Activated CD4-positive, alpha-beta memory T cell treated with anti-CD3 and anti-CD28 coated beads for 36 hours (primary cell): ENCODE results near the gene LPCAT4. TPM values are rescaled to one million over a fixed set of nuclear protein-coding genes. Genes with fewer than 3 reads are reported as not detected.
"Not testable (repeated sequence)": the region's sequence is repeated elsewhere in the genome, so short reads cannot be mapped to it uniquely, and the experiment has no call there.

Experiments used
- CTCF ChIA-PET: fragments of 350-600 bp; sonication (Branson Sonifier 250); formaldehyde crosslinking; loops from one replicate; lab custom pipeline; 2021; ENCODE audit warnings: antibody characterized with exemption, inconsistent platforms; lab: Charles Lee
- POLR2A ChIA-PET: fragments of 350-600 bp; sonication (Branson Sonifier 250); formaldehyde crosslinking; loops from one replicate; lab custom pipeline; 2021; ENCODE audit warnings: antibody characterized with exemption; lab: Charles Lee
- DNase-seq: peaks from one replicate; pipeline ENCODE4 v3.0.0-alpha.2; 2020
- H3K27ac Mint-ChIP-seq: one replicate; pipeline ENCODE4 v1.8.0; 2021; ENCODE audit warnings: mixed read lengths
- H3K27me3 Mint-ChIP-seq: one replicate; pipeline ENCODE4 v1.8.0; 2021; ENCODE audit warnings: mixed read lengths
- H3K36me3 Mint-ChIP-seq: one replicate; pipeline ENCODE4 v1.8.0; 2021; ENCODE audit warnings: mixed read lengths
- H3K4me1 Mint-ChIP-seq: one replicate; pipeline ENCODE4 v1.8.0; 2021; ENCODE audit warnings: low read depth, mixed read lengths
- H3K4me3 Mint-ChIP-seq: one replicate; pipeline ENCODE4 v1.8.0; 2021; ENCODE audit warnings: mild to moderate bottlenecking, mixed read lengths
- H3K9me3 Mint-ChIP-seq: one replicate; pipeline ENCODE4 v1.8.0; 2021; ENCODE audit warnings: mixed read lengths
- intact Hi-C: fragments of 100-400 bp; cut with micrococcal nuclease; formaldehyde crosslinking; loops from one replicate; pipeline ENCODE4 v1.15.1; 2023
- total RNA-seq, 2 experiments: library from RNA; stranded (reverse); gene quantifications; one replicate each; pipeline ENCODE4 v1.2.3, GENCODE V29; 2021

The LPCAT4 gene, protein sequence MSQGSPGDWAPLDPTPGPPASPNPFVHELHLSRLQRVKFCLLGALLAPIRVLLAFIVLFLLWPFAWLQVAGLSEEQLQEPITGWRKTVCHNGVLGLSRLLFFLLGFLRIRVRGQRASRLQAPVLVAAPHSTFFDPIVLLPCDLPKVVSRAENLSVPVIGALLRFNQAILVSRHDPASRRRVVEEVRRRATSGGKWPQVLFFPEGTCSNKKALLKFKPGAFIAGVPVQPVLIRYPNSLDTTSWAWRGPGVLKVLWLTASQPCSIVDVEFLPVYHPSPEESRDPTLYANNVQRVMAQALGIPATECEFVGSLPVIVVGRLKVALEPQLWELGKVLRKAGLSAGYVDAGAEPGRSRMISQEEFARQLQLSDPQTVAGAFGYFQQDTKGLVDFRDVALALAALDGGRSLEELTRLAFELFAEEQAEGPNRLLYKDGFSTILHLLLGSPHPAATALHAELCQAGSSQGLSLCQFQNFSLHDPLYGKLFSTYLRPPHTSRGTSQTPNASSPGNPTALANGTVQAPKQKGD
- total RNA-seq = 10 to 100 TPM; 62.5 to 71.3 TPM

DNA sequence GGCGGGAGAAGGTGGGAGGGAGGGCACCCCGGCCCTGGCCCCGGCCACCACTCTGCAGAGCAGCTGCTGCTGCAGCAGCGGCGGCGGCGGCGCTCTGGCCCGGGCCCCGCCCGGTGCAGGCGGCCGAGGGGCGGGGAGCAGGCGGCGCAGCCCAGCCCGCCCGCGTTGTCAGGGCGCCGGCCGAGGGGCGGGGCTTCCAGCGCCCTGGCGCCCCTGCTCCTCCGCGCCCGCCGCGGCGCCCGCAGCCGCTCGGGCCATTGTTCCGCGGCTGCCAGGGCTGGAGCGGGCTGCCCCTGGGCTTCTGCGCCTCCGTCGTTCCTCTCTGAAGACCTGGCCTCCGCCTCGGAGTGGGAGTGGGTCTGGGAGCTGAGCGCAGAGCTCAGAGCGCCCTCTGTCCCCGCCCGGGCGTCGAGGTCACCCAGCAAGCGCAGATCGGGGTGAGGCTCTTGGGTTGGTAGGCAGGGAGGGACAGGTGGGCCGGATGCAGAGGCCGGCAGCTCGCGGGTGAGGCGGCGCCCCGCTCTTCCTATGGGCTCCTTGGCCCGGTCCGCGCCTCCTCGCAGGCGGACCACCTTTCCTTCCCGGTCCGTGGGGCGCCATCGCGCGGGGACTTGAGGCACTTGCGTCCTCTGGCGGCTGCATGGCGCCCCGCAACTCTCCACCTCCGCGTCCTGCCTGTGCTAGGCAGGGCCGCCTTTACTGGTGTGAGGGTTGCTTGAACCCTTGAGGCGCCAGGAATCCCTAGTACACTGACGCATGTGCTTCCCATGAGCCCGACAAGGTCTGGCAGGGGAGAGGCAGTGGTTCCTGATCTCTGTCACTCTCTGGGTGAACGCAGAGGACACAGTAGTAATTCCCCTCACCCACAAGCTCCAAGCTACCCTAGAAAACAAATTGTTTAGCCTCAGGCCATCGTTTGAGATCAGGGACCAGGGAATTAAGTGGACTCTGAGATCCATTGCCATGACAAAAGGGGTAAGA is at the start of gene LPCAT4:
Gene LPCAT4, minus strand, starts transcription at position 96 of the 981 bp plus-strand sequence. CDS start 96 bp downstream, outside the sequence.
- Mint-ChIP-seq H3K27ac (peak within 1 kb of the TSS; percentile 96), H3K27me3 (no peaks in the 10 kb centered on the region), H3K9me3 (no peaks in the 10 kb centered on the region), H3K4me3 (peak within 1 kb of the TSS; percentile 96), H3K36me3 (peaks cover 8% of the 10 kb centered on the region), H3K4me1 (peaks cover 41% of the 10 kb centered on the region)
- intact Hi-C loops = loop anchor here (1.0 to 5.0 kb wide), 9 partner anchors 24 to 620 kb away; partner anchors contain the start of genes AVEN, GOLGA8B, KATNBL1 and NOP10
- ChIA-PET POLR2A (interaction anchor here (0.7 to 4.1 kb wide), 11 partner anchors 15 to 257 kb away, joined by 3 to 29 read pairs (median 6); partner anchors contain the start of genes EMC4, GOLGA8B, NOP10 and NUTM1), CTCF (interaction anchor here (0.5 to 4.1 kb wide), 33 partner anchors 9 to 327 kb away, joined by 3 to 47 read pairs (median 4); partner anchors contain the start of genes EMC4, GOLGA8A, GOLGA8B and KATNBL1)
- DNase-seq = peak; percentile 91

DNA sequence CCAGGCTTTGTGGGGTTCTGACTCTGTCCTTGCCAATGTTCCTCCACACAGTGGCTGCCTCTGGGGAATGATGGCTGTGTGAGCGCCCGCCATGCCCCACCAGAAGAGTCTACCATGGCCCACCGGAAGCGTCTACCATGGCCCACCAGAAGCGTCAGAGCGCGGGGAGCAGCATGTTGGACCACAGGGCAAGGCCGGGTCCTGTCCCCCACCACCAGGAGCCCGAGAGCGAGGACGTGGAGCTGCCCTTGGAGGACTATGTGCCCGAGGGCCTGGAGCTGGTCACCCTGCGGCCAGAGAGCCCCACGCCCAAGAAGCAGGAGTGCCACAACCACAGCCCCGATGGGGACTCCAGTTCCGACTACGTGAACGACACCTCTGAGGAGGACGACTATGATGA is 42.5 kb upstream of the LPCAT4 start:
- H3K4me1 Mint-ChIP-seq, CTCF ChIA-PET, POLR2A ChIA-PET, intact Hi-C loops, H3K36me3 Mint-ChIP-seq, H3K9me3 Mint-ChIP-seq, H3K4me3 Mint-ChIP-seq, H3K27me3 Mint-ChIP-seq, H3K27ac Mint-ChIP-seq, DNase-seq: not testable (repeated sequence)

DNA sequence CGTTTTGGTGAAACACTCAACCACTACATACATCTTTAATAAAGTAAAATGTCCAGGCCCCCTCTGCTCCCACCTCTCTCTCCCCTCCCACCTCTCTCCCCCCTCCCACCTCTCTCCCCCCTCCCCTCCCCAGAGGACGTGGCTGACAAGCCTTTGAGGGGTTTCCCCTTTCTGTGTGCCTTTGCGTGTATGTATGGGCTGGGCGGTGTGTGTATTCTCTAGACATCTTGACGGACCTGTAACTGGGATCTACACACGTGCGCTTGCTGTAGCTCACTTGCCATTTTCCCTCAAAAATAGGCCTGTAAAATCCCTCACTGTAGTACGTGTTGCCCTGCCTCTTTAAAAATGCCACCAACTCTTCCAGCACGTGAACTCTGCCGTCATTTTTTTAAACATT is 42.0 kb upstream of the LPCAT4 start:
- H3K4me1 Mint-ChIP-seq, H3K36me3 Mint-ChIP-seq, POLR2A ChIA-PET, H3K4me3 Mint-ChIP-seq, H3K27me3 Mint-ChIP-seq, DNase-seq, CTCF ChIA-PET, H3K9me3 Mint-ChIP-seq, H3K27ac Mint-ChIP-seq, intact Hi-C loops: not testable (repeated sequence)

DNA sequence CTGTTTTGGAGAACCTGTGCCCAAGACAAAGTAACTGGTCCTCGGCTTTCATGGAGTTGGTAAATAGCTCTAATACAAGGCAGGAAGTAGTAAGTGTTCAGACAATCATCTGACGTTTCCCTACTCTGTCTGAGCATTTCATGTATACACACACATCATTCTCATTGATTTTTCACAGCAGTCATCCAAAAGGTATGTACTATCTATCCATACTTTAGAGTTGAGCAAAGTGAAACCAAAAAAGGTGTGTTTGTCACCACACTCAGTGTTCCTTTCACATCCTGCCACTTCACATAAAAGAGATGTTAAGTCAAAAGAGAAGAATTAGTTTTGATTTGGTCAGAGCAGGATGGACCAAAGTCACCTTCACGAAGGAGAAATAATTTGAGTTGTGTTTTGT is 36.9 kb upstream of the LPCAT4 start:
- H3K4me3 Mint-ChIP-seq, H3K27ac Mint-ChIP-seq, H3K27me3 Mint-ChIP-seq, H3K4me1 Mint-ChIP-seq, CTCF ChIA-PET, intact Hi-C loops, H3K36me3 Mint-ChIP-seq, POLR2A ChIA-PET, DNase-seq, H3K9me3 Mint-ChIP-seq: not testable (repeated sequence)

DNA sequence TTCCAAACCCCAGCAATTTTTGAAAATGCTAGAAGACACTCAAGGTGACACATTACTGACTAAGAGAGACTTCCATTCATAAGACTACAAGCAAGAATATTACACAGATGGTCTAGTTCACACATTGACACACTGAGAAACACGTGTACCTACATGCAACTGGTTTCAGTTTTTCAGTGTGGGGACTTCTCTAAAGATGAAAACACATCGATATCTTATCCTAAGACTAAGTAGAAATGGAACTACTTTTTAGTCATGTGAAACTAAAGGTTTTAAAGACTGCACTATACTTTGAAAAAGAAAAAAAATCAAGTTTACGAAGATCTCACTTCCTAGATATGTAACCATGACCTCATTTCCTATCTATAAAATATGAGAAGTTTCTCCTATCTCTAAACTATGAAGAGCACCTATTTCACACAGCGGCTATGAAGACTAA is 36.2 kb upstream of the LPCAT4 start:
- intact Hi-C loops, POLR2A ChIA-PET, DNase-seq, CTCF ChIA-PET, H3K36me3 Mint-ChIP-seq, H3K27ac Mint-ChIP-seq, H3K4me1 Mint-ChIP-seq, H3K4me3 Mint-ChIP-seq, H3K27me3 Mint-ChIP-seq, H3K9me3 Mint-ChIP-seq: not testable (repeated sequence)

DNA sequence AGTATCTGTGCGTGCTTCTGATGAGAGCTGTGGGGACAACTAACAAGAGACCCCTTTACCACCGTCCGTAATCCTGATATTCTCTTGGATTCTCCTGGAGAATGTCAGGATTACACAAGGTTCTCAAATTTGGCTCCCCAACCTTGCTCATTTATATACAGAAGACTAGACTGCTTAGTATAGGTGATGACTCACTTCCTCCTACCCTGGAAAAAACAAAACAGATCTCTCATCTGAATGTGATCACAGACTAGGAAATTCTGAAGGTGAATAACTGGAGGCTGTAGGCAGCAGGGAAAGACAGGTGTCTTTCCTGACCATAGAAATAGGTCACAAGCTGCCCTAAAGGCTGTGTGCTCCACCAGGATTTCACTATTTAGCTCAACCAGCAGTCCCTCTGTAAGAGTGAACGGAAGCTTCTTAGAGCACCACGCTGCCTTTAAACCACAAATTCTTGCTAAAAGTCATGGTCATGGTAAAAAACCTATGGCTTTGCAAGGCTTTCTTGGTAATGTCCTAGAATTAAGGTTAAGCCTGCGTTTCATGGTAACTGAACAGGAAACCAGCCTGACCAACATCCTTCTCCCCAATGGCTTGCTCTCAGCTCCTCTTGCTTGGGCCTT is 30.8 kb upstream of the LPCAT4 start:
- POLR2A ChIA-PET, H3K36me3 Mint-ChIP-seq, H3K27me3 Mint-ChIP-seq, H3K27ac Mint-ChIP-seq, H3K9me3 Mint-ChIP-seq, H3K4me3 Mint-ChIP-seq, intact Hi-C loops, H3K4me1 Mint-ChIP-seq, CTCF ChIA-PET: not testable (repeated sequence)
- DNase-seq = peak; percentile 21

DNA sequence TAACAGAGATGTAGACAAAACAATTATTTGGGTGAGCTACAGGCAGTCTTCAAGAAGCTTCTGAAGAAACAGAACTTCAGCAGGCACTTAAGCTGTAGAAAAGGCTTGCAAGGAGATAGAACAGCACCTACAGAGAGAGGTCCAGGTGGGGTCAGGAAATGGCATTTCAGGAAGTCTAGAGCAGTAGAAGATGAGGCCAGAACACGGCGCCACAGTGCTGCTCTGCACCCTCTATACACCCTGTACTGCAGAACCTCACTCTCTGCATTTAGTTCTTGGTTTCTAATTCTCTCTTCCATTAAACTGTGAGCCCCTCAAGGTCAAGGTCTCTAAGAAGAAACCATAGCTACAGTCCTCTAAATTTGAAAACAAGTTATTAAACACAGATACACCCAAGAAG is 26.0 kb upstream of the LPCAT4 start:
- H3K9me3 Mint-ChIP-seq, DNase-seq, H3K4me1 Mint-ChIP-seq, POLR2A ChIA-PET, intact Hi-C loops, H3K4me3 Mint-ChIP-seq, H3K27ac Mint-ChIP-seq, H3K27me3 Mint-ChIP-seq, H3K36me3 Mint-ChIP-seq, CTCF ChIA-PET: not testable (repeated sequence)

DNA sequence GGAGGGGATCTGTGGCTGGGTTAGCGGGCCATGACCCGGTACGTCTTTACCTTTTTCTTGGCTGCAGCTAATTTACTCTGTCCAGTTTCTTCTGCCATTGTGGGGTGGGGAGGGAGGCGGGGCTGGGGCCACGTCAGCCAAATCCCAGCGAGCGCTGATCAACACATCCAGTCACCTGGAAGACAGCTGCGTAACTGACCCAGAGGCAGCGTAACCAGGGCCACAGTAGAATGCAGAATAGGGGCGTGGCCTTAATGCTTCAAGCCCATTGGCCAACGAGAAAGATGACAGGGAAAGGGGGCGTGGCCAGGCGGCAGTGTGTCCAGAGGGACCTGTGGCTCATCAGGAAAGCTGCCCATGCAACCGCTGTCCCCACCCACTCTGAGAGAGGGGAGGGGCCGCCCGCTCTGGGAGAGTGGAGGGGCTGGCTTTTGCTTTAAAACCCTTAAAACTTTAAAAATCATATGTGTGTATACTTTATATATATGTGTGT is 22.6 kb upstream of the LPCAT4 start:
- H3K4me1 Mint-ChIP-seq, H3K36me3 Mint-ChIP-seq, CTCF ChIA-PET, DNase-seq, intact Hi-C loops, H3K27ac Mint-ChIP-seq, H3K4me3 Mint-ChIP-seq, H3K27me3 Mint-ChIP-seq, H3K9me3 Mint-ChIP-seq, POLR2A ChIA-PET: not testable (repeated sequence)

DNA sequence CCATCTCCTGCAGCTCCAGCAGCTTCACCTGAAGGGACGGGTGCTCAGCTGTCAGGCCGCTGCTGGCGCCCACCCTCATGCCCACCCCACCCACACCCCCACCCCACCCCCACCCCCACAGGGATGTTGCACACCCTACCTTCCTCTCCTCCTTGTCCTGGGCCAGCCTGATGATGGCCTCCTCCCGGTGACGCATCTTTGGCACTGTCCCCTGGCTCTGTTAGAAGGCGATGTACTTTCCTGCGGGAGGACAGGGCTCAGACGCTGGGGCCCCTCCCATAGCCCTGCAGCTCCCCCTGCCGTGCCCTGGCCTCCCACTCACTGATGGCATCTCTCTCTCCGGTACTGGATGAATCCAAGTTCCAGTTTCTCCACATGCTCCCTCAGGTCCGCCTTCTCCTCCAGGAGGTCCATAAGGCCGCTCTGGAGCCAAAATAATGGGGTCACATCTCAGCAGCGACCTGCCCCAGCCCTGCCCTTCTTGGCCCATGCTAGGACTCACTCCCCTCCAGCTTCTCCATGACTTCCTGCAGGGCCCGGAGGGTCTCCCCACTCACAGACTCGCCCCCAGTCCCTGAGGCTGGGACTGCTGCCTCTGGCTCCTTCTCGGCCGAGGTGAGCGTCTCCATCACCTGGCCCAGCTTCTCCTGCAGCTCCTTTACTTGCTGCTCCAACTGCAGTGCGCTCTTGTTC is 15.0 kb upstream of the LPCAT4 start:
- H3K4me1 Mint-ChIP-seq, POLR2A ChIA-PET, H3K36me3 Mint-ChIP-seq, H3K4me3 Mint-ChIP-seq, intact Hi-C loops, H3K27me3 Mint-ChIP-seq, DNase-seq, CTCF ChIA-PET, H3K27ac Mint-ChIP-seq, H3K9me3 Mint-ChIP-seq: not testable (repeated sequence)

DNA sequence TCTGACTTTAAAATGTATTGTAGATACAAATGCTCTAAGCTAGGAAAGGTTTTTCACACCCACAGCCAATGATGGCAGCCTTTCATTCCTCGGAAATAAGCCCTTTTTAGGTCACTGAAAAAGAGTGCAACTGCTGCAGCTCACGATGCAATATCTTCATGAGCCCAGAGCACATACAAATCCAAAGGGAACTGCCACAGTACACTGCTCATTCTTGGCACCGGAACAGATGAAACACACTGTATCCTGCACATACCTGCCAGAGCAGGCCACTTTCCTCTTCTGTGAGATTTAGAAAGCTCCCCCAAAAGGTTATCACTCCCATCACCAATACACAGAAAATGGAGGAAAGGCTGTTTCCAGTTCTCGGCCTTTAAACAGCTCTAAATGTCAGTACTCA is 13.5 kb upstream of the LPCAT4 start:
- POLR2A ChIA-PET = not testable (repeated sequence)

DNA sequence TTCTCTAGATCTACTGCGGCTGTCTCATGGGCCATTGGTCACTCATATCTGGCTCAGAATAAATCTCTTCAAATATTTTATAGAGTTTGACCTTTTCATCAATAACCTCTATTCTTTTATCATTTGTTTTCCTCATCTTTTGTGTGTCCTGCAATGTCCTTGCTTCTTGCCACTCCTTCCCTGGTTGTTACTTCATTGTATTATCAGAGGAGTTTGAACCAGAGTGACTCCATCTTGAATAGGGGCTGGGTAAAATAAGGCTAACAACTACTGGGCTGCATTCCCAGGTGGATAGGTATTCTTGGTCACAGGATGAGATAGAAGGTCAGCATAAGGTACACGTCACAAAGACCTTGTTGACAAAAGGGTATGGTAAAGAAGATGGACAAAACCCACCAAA is 9.9 kb upstream of the LPCAT4 start:
- no peak overlapping the region for H3K4me3 Mint-ChIP-seq

More for the DNA sequence above, 13.5 kb upstream of the LPCAT4 start:
- H3K27me3 Mint-ChIP-seq, H3K36me3 Mint-ChIP-seq, CTCF ChIA-PET, H3K27ac Mint-ChIP-seq, DNase-seq, H3K4me3 Mint-ChIP-seq, intact Hi-C loops, H3K4me1 Mint-ChIP-seq, H3K9me3 Mint-ChIP-seq: not testable (repeated sequence)

More for the DNA sequence above, 9.9 kb upstream of the LPCAT4 start:
- H3K4me1 Mint-ChIP-seq = no peaks in the 10 kb centered on the region
- CTCF ChIA-PET = no interaction called here
- POLR2A ChIA-PET = no interaction called here
- H3K36me3 Mint-ChIP-seq = no peaks in the 10 kb centered on the region
- intact Hi-C loops = no loop called here
- DNase-seq = no peak
- H3K27ac Mint-ChIP-seq = no peak overlapping the region
- no peaks in the 10 kb centered on the region for H3K9me3 Mint-ChIP-seq
- no peaks in the 10 kb centered on the region for H3K27me3 Mint-ChIP-seq
